ENCODE measurements around the gene PIP4P1.

PIP4P1 gene

DNA sequence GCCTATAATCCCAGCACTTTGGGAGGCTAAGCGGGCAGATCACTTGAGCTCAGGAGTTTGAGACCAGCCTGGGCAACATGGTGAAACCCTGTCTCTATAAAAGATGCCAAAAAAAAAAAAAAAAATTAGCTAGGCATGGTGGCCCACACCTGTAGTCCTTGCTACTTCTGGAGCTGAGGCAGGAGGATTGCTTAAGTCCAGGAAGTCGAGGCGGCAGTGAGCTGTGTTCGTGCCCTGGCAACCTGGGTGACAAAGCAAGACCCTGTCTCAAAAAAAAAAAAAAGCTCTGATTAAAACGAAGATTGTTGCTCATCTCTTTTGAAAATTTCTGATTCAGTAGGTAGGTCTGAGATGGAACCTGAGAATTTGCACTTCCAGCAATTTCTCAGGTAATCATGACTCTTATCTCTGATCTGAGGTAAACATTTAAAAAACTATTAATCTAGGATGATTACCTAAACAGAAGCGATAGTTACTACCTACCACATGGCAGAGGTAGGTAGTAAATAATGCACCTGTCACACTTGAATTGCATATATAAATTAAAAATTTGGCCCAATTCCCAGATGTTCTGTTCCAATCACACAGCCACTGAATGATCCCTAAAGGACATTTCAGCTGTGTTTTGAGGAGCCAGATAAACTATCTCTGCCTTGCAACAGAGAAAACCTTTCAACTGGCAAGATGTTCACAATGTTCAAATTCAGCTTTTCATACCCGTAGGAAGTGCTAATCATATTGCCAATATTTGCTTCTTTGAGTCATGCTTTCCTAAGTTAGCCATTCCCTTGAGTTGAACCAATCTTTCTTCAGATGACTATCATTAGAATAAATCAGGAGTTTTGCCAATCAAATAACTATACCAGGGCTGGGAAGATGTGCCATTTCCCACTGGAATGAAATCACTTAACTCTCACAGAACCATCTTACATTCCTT, 43.7 kb downstream of the PIP4P1 start:
- Histone ChIP-seq H3K4me3 (ENCODE audit: low read depth, low read length) (no peak overlapping the region), H3K36me3 (ENCODE audit: control insufficient read depth in 2 of 2, insufficient read depth in 1 of 2, low read length in 2 of 2) (no peaks in the 10 kb centered on the region), H3K4me1 (ENCODE audit: control insufficient read depth, insufficient read depth, low read length) (peaks cover 11% of the 10 kb centered on the region), H3K9me3 (ENCODE audit: control insufficient read depth, insufficient read depth, low read depth, low read length) (no peaks in the 10 kb centered on the region), H3K27ac (ENCODE audit: extremely low read depth, low read depth, low read length) (no peak overlapping the region)
- TF ChIP-seq ZNF423 (tag by site-specific recombination; IDR thresholded peaks at IDR 0.05) (no peak), ZNF449 (tag by site-specific recombination; IDR thresholded peaks at IDR 0.05) (no peak), WT1 (tag by site-specific recombination; IDR thresholded peaks at IDR 0.05) (no peak), SP7 (tag by site-specific recombination; IDR thresholded peaks at IDR 0.05) (peak; percentile 68), OSR2 (tag by site-specific recombination; IDR thresholded peaks at IDR 0.05) (peak; percentile 72), ZNF221 (tag by site-specific recombination; IDR thresholded peaks at IDR 0.05; ENCODE audit: borderline replicate concordance) (no peak)
- TF ChIP-seq, protein P1, sequence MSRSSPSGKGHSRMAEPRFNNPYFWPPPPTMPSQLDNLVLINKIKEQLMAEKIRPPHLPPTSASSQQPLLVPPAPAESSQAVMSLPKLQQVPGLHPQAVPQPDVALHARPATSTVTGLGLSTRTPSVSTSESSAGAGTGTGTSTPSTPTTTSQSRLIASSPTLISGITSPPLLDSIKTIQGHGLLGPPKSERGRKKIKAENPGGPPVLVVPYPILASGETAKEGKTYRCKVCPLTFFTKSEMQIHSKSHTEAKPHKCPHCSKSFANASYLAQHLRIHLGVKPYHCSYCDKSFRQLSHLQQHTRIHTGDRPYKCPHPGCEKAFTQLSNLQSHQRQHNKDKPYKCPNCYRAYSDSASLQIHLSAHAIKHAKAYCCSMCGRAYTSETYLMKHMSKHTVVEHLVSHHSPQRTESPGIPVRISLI (tag by site-specific recombination; IDR thresholded peaks at IDR 0.05) = peak; percentile 65; the same call in 1 of the 2 replicates
- ChIA-PET CTCF (interaction anchor here (0.6 kb wide), 1 partner anchor 79 kb away, joined by 3 read pairs; no protein-coding TSS in a partner anchor), POLR2A (interaction anchor here (0.6 to 1.1 kb wide), 3 partner anchors 39 to 112 kb away, joined by 3 to 10 read pairs (median 3); partner anchors contain the start of gene PIP4P1)

- Histone ChIP-seq H3K4me3 (ENCODE audit: low read depth, low read length) (no peak overlapping the region), H3K27ac (ENCODE audit: extremely low read depth, low read depth, low read length) (no peak overlapping the region), H3K36me3 (ENCODE audit: control insufficient read depth in 2 of 2, insufficient read depth in 1 of 2, low read length in 2 of 2) (no peaks in the 10 kb centered on the region), H3K4me1 (ENCODE audit: control insufficient read depth, insufficient read depth, low read length) (peaks cover 16% of the 10 kb centered on the region), H3K9me3 (ENCODE audit: control insufficient read depth, insufficient read depth, low read depth, low read length) (no peaks in the 10 kb centered on the region)
- CTCF ChIA-PET = interaction anchor here (0.6 to 2.8 kb wide), 20 partner anchors 8 to 226 kb away, joined by 3 to 21 read pairs (median 5); partner anchors contain the start of genes PARP2 and PIP4P1
- TF ChIP-seq INSM2 (tag by site-specific recombination; IDR thresholded peaks at IDR 0.05) (no peak), ZNF48 (tag by site-specific recombination; IDR thresholded peaks at IDR 0.05) (no peak), ZNF366 (tag by site-specific recombination; conservative IDR thresholded peaks at IDR 0.05) (no peak), GFI1B (tag by site-specific recombination; IDR thresholded peaks at IDR 0.05) (no peak)
- POLR2A ChIA-PET = interaction anchor here (1.0 to 3.1 kb wide), 4 partner anchors 8 to 191 kb away, joined by 3 to 18 read pairs (median 6); partner anchors contain the start of genes APEX1, OSGEP and PARP2
These were observed 45.0 kb downstream of the PIP4P1 start for GRCh38 chr14:20416223-20416622.

GRCh38 chr14:20415782-20416206, 45.4 kb downstream of the PIP4P1 start:
- H3K36me3 ChIP-seq (ENCODE audit: control insufficient read depth in 2 of 2, insufficient read depth in 1 of 2, low read length in 2 of 2) = no peaks in the 10 kb centered on the region
- H3K4me1 ChIP-seq (ENCODE audit: control insufficient read depth, insufficient read depth, low read length) = peaks cover 16% of the 10 kb centered on the region
- H3K4me3 ChIP-seq (ENCODE audit: low read depth, low read length) = no peak overlapping the region
- ChIA-PET POLR2A (interaction anchor here (0.6 to 3.1 kb wide), 5 partner anchors 9 to 192 kb away, joined by 3 to 18 read pairs (median 3); partner anchors contain the start of genes APEX1, OSGEP, PARP2 and PIP4P1), CTCF (interaction anchor here (0.6 to 2.8 kb wide), 24 partner anchors 8 to 227 kb away, joined by 3 to 21 read pairs (median 4); partner anchors contain the start of genes PARP2 and PIP4P1)
- no peak overlapping the region for H3K27ac ChIP-seq (ENCODE audit: extremely low read depth, low read depth, low read length)
- H3K9me3 ChIP-seq (ENCODE audit: control insufficient read depth, insufficient read depth, low read depth, low read length) = no peaks in the 10 kb centered on the region
- no peak for TF ChIP-seq KLF8 (tag by site-specific recombination; IDR thresholded peaks at IDR 0.05)
- no peak for TF ChIP-seq ZNF785 (tag by site-specific recombination; IDR thresholded peaks at IDR 0.05)
- TF ChIP-seq ZNF621 (tag by site-specific recombination; IDR thresholded peaks at IDR 0.05) = no peak
- 0 out of 2 replicates have a peak, but pooled peaks have one; percentile 24 for TF ChIP-seq ZFP69B (tag by site-specific recombination; IDR thresholded peaks at IDR 0.05)
- TF ChIP-seq ZNF560 (tag by site-specific recombination; IDR thresholded peaks at IDR 0.05; ENCODE audit: borderline replicate concordance) = no peak
- TF ChIP-seq, protein P2, sequence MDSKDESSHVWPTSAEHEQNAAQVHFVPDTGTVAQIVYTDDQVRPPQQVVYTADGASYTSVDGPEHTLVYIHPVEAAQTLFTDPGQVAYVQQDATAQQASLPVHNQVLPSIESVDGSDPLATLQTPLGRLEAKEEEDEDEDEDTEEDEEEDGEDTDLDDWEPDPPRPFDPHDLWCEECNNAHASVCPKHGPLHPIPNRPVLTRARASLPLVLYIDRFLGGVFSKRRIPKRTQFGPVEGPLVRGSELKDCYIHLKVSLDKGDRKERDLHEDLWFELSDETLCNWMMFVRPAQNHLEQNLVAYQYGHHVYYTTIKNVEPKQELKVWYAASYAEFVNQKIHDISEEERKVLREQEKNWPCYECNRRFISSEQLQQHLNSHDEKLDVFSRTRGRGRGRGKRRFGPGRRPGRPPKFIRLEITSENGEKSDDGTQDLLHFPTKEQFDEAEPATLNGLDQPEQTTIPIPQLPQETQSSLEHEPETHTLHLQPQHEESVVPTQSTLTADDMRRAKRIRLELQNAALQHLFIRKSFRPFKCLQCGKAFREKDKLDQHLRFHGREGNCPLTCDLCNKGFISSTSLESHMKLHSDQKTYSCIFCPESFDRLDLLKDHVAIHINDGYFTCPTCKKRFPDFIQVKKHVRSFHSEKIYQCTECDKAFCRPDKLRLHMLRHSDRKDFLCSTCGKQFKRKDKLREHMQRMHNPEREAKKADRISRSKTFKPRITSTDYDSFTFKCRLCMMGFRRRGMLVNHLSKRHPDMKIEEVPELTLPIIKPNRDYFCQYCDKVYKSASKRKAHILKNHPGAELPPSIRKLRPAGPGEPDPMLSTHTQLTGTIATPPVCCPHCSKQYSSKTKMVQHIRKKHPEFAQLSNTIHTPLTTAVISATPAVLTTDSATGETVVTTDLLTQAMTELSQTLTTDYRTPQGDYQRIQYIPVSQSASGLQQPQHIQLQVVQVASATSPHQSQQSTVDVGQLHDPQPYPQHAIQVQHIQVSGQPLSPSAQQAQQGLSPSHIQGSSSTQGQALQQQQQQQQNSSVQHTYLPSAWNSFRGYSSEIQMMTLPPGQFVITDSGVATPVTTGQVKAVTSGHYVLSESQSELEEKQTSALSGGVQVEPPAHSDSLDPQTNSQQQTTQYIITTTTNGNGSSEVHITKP (tag by site-specific recombination; IDR thresholded peaks at IDR 0.05) = peak; percentile 94
- TF ChIP-seq ZNF223 (tag by site-specific recombination; IDR thresholded peaks at IDR 0.05) = no peak
- no peak for TF ChIP-seq GLIS2 (tag by site-specific recombination; IDR thresholded peaks at IDR 0.05)
- TF ChIP-seq ZNF366 (tag by site-specific recombination; conservative IDR thresholded peaks at IDR 0.05) = 0 out of 2 replicates have a peak, but pooled peaks have one; percentile 31
- TF ChIP-seq ZBTB17 (tag by site-specific recombination; IDR thresholded peaks at IDR 0.05) = peak; percentile 32; the same call in 1 of the 2 replicates
- TF ChIP-seq ZNF677 (tag by site-specific recombination; IDR thresholded peaks at IDR 0.05) = no peak
- no peak for TF ChIP-seq ZNF292 (tag by site-specific recombination; IDR thresholded peaks at IDR 0.05; ENCODE audit: borderline replicate concordance, low read depth)
